ENCODE results near the gene SERPINB13.
"Not testable (repeated sequence)": the region's sequence is repeated elsewhere in the genome, so short reads cannot be mapped to it uniquely, and the experiment has no call there.

Gene SERPINB13

GRCh38 chr18:63590373-63590772, 3.2 kb downstream of the SERPINB13 start:
- DNase-seq (ENCODE audit: low read depth in 1 of 2, low spot score in 1 of 2), result no peak

GRCh38 chr18:63590966-63591695, 4.0 kb downstream of the SERPINB13 start:
- no peak for DNase-seq (ENCODE audit: low read depth in 1 of 2, low spot score in 1 of 2)

- no peak for DNase-seq (ENCODE audit: low read depth in 1 of 2, low spot score in 1 of 2)
These were observed 4.6 kb downstream of the SERPINB13 start for GRCh38 chr18:63591725-63592124.

- DNase-seq (ENCODE audit: low read depth in 1 of 2, low spot score in 1 of 2), result no peak
These were observed 5.3 kb downstream of the SERPINB13 start for GRCh38 chr18:63592471-63592870.

- DNase-seq (ENCODE audit: low read depth in 1 of 2, low spot score in 1 of 2), result no peak
These were observed 9.8 kb downstream of the SERPINB13 start for GRCh38 chr18:63596964-63597363.

- no peak for DNase-seq (ENCODE audit: low read depth in 1 of 2, low spot score in 1 of 2)
These were observed 16.2 kb downstream of the SERPINB13 start for GRCh38 chr18:63603355-63603754.

- no peak for DNase-seq (ENCODE audit: low read depth in 1 of 2, low spot score in 1 of 2)
These were observed 16.6 kb downstream of the SERPINB13 start for GRCh38 chr18:63603772-63604171.

GRCh38 chr18:63604791-63605567, 17.8 kb downstream of the SERPINB13 start:
- DNase-seq (ENCODE audit: low read depth in 1 of 2, low spot score in 1 of 2), result no peak

GRCh38 chr18:63606526-63606925, 19.4 kb downstream of the SERPINB13 start:
- no peak for DNase-seq (ENCODE audit: low read depth in 1 of 2, low spot score in 1 of 2)

GRCh38 chr18:63613420-63613819, 26.3 kb downstream of the SERPINB13 start:
- DNase-seq (ENCODE audit: low read depth in 1 of 2, low spot score in 1 of 2), result no peak

GRCh38 chr18:63617049-63617914, 30.1 kb downstream of the SERPINB13 start:
- no peak for DNase-seq (ENCODE audit: low read depth in 1 of 2, low spot score in 1 of 2)

- no peak for DNase-seq (ENCODE audit: low read depth in 1 of 2, low spot score in 1 of 2)
These were observed 30.7 kb downstream of the SERPINB13 start for GRCh38 chr18:63617915-63618234.

- no peak for DNase-seq (ENCODE audit: low read depth in 1 of 2, low spot score in 1 of 2)
These were observed 32.5 kb downstream of the SERPINB13 start for GRCh38 chr18:63619661-63620060.

GRCh38 chr18:63624863-63625262, 37.7 kb downstream of the SERPINB13 start:
- no peak for DNase-seq (ENCODE audit: low read depth in 1 of 2, low spot score in 1 of 2)

GRCh38 chr18:63626431-63626830, 39.3 kb downstream of the SERPINB13 start:
- DNase-seq (ENCODE audit: low read depth in 1 of 2, low spot score in 1 of 2), result no peak

GRCh38 chr18:63627819-63628218, 40.7 kb downstream of the SERPINB13 start:
- no peak for DNase-seq (ENCODE audit: low read depth in 1 of 2, low spot score in 1 of 2)

- no peak for DNase-seq (ENCODE audit: low read depth in 1 of 2, low spot score in 1 of 2)
These were observed 50.6 kb downstream of the SERPINB13 start for GRCh38 chr18:63637703-63638102.

GRCh38 chr18:63641157-63641680, 54.1 kb downstream of the SERPINB13 start:
- DNase-seq (ENCODE audit: low read depth in 1 of 2, low spot score in 1 of 2), result not testable (repeated sequence)

- DNase-seq (ENCODE audit: low read depth in 1 of 2, low spot score in 1 of 2), result not testable (repeated sequence)
These were observed 55.7 kb downstream of the SERPINB13 start for GRCh38 chr18:63642668-63643356.

- DNase-seq (ENCODE audit: low read depth in 1 of 2, low spot score in 1 of 2), result not testable (repeated sequence)
These were observed 57.0 kb downstream of the SERPINB13 start, which contains the start of gene SERPINB4 for GRCh38 chr18:63644142-63644541. Gene SERPINB4 (minus strand): TSS chr18:63644256. CDS start chr18:63643577, 679 bp downstream.

- DNase-seq (ENCODE audit: low read depth in 1 of 2, low spot score in 1 of 2), result not testable (repeated sequence)
These were observed 57.6 kb downstream of the SERPINB13 start for GRCh38 chr18:63644694-63645093.
